Suprapubic skin (tissue), 4 donors: Measurements from ENCODE around the gene C8G. TPM values are rescaled to one million over a fixed set of nuclear protein-coding genes. Genes with fewer than 3 reads are reported as not detected.

ENCODE experiments used
- DNase-seq, 2 donors: peaks; one replicate each; pipeline ENCODE4 v3.0.0-alpha.2; 2019; ENCODE audit warnings: low spot score in 2 of 2
- H3K27ac ChIP-seq: fragments of 200-600 bp; sonication (generic); one replicate; pipeline ENCODE4 v1.5.1; 2019
- H3K27me3 ChIP-seq: fragments of 200-600 bp; sonication (generic); one replicate; pipeline ENCODE4 v1.5.1; 2019
- H3K36me3 ChIP-seq: fragments of 200-600 bp; sonication (generic); one replicate; pipeline ENCODE4 v1.5.1; 2019
- H3K4me1 ChIP-seq: fragments of 200-600 bp; sonication (generic); one replicate; pipeline ENCODE4 v1.5.1; 2019
- H3K4me3 ChIP-seq: fragments of 200-600 bp; sonication (generic); one replicate; pipeline ENCODE4 v1.5.1; 2019; ENCODE audit warnings: mild to moderate bottlenecking
- H3K9me3 ChIP-seq: fragments of 200-600 bp; sonication (generic); one replicate; pipeline ENCODE4 v1.5.1; 2019
- EP300 ChIP-seq: sonication (generic); formaldehyde crosslinking; IDR thresholded peaks from one replicate; pipeline ENCODE4 v1.6.1; 2017; ENCODE audit warnings: antibody characterized with exemption
- POLR2A ChIP-seq, 2 donors: fragments of 450-650 bp; IDR thresholded peaks; one replicate each; pipeline ENCODE4 v1.6.1; 2017; ENCODE audit warnings: antibody characterized with exemption in 2 of 2, mild to moderate bottlenecking in 2 of 2, moderate library complexity in 2 of 2
- POLR2AphosphoS5 ChIP-seq, 3 donors: sonication (generic); formaldehyde crosslinking; IDR thresholded peaks; one replicate each; pipeline ENCODE4 v1.6.1; 2017; ENCODE audit warnings: antibody characterized with exemption in 3 of 3
- WGBS: methylation state at CpG from one replicate; pipeline ENCODE4 v1.1.5; 2018; 5-methylcytosine and 5-hydroxymethylcytosine counted together
- total RNA-seq, 4 donors: library from RNA; depleted of rRNA; stranded (reverse); fragments of >200 nt; gene quantifications; one replicate each; pipeline ENCODE4 v1.1.0, GENCODE V29; 2016
- TF ChIP-seq, protein P1 (sequence below), 2 donors: fragments of 200-600 bp in 1 of 2; fragments of 450-650 bp in 1 of 2; sonication (generic) in 1 of 2; IDR thresholded peaks; one replicate each; pipeline ENCODE4 v1.5.1; 2016 to 2019; ENCODE audit warnings: antibody characterized with exemption in 2 of 2, mild to moderate bottlenecking in 1 of 2, moderate library complexity in 1 of 2

Gene C8G
- total RNA-seq, 4 donors from 2014 or later: 2.7 TPM; not detected in 3

DNA sequence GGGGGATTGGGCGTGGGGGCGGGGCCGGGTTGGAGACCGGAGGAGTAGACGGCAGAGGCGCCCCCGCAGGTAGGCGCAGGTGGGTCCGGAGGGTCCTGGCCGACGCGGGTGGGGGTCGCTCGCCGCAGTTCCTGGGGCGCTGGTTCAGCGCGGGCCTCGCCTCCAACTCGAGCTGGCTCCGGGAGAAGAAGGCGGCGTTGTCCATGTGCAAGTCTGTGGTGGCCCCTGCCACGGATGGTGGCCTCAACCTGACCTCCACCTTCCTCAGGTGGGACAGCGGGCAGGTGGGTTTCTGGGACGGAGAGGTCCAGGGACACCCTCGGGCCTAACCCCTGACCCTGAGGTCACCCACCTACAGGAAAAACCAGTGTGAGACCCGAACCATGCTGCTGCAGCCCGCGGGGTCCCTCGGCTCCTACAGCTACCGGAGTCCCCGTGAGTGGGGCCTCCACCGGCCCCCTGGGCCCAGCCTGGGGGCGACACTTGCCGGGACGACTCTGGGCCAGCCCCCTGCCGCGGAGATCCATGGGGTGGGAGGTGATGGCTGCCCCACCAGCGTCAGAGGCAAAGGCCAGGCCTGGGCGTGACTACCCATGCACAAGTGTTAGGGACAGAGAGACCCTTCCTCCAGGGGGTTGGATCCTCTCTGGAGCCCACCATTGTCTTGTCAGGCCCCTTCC, 34.0 kb downstream of the C8G start:
- no peaks in the 10 kb centered on the region for H3K36me3 ChIP-seq
- no peak overlapping the region for H3K27ac ChIP-seq
- DNase-seq: no peak
- no peaks in the 10 kb centered on the region for H3K9me3 ChIP-seq
- TF ChIP-seq POLR2A (IDR thresholded peaks at IDR 0.05): no peak
- no peak for TF ChIP-seq POLR2AphosphoS5 (IDR thresholded peaks at IDR 0.05)
- TF ChIP-seq, protein P1, sequence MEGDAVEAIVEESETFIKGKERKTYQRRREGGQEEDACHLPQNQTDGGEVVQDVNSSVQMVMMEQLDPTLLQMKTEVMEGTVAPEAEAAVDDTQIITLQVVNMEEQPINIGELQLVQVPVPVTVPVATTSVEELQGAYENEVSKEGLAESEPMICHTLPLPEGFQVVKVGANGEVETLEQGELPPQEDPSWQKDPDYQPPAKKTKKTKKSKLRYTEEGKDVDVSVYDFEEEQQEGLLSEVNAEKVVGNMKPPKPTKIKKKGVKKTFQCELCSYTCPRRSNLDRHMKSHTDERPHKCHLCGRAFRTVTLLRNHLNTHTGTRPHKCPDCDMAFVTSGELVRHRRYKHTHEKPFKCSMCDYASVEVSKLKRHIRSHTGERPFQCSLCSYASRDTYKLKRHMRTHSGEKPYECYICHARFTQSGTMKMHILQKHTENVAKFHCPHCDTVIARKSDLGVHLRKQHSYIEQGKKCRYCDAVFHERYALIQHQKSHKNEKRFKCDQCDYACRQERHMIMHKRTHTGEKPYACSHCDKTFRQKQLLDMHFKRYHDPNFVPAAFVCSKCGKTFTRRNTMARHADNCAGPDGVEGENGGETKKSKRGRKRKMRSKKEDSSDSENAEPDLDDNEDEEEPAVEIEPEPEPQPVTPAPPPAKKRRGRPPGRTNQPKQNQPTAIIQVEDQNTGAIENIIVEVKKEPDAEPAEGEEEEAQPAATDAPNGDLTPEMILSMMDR (IDR thresholded peaks at IDR 0.05): no peak
- TF ChIP-seq EP300: no peak
- no peak overlapping the region for H3K4me3 ChIP-seq
- peaks cover 12% of the 10 kb centered on the region for H3K27me3 ChIP-seq
- H3K4me1 ChIP-seq: peaks cover 39% of the 10 kb centered on the region
- WGBS: 61% methylated on average over 12 of the region's 41 CpGs

DNA sequence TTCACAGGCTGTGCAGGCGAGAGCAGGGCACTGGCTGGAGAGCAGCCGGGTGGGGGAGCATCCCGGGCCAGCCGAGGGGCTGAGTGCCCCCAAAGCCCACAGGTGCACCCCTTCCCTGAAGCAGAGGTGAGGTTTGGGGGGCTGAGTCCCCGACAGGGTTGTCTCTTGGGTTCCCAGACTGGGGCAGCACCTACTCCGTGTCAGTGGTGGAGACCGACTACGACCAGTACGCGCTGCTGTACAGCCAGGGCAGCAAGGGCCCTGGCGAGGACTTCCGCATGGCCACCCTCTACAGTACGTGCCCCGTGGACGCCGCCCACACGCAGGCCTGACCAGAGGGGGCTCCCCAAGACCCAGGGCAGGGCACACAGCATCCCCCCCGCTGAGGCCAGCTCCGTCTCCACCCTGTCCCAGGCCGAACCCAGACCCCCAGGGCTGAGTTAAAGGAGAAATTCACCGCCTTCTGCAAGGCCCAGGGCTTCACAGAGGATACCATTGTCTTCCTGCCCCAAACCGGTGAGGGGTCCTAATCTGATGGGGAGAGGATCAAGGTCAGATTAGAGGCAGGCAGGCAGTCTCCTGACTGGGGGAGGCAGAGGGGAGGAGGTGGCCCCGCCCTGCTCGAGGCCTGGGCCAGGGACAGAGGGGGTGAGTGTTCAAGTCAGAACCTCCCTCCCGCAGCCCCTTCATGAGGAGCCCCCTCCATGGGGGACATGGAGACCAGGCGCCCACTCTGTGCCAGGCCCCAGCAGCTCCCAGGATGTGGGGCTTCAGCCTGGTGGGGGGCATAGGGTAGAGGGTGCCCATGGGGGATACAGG, 34.9 kb downstream of the C8G start:
- H3K4me1 ChIP-seq: peaks cover 37% of the 10 kb centered on the region
- H3K9me3 ChIP-seq: no peaks in the 10 kb centered on the region
- H3K4me3 ChIP-seq: no peak overlapping the region
- H3K36me3 ChIP-seq: no peaks in the 10 kb centered on the region
- DNase-seq: no peak
- H3K27me3 ChIP-seq: peaks cover 21% of the 10 kb centered on the region
- WGBS: 88% methylated on average over 15 of the region's 26 CpGs
- H3K27ac ChIP-seq: no peak overlapping the region
- TF ChIP-seq, protein P1 (IDR thresholded peaks at IDR 0.05): no peak
- TF ChIP-seq POLR2A (IDR thresholded peaks at IDR 0.05): no peak
- TF ChIP-seq POLR2AphosphoS5 (IDR thresholded peaks at IDR 0.05): no peak
- no peak for TF ChIP-seq EP300

DNA sequence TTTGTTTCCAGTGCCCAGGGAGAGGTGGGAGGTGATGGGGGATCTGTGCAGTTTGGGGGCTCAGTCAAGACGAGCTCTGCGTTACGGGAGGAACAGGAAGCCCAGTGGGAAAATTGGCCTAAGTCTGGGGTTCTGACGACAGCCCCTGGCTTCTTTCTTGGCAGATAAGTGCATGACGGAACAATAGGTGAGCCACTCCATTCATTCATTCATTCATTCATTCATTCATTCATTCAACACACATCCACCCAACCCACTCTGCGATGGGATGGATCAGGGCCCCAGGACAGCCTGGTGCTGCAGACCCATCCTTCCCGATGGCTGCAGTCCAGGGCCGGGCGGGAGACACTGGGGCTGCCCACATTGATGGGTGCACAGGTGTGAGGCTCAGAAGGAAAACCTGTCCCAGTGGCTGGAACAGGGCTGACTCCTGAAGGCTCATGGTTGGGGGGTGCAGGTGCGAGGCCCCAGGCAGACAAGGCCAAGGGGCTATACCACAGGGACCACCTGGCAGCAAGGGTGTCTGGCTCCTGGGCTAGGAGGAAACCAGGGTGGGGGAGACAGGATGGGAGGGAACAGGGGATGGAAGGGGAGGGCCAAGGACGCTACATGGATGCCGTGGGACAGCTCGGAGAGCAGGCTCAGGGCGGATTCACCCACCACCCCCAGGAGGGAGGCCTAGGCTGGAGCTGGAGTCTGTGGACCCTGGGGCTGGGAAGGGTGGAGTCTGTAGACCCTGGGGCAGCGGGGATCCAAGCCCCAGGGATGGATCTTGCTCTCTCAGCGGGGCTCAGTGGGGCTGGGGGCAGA, 35.8 kb downstream of the C8G start:
- peaks cover 30% of the 10 kb centered on the region for H3K27me3 ChIP-seq
- peaks cover 34% of the 10 kb centered on the region for H3K4me1 ChIP-seq
- no peak overlapping the region for H3K27ac ChIP-seq
- 81% methylated on average over 11 of the region's 16 CpGs for WGBS
- no peak for TF ChIP-seq POLR2A (IDR thresholded peaks at IDR 0.05)
- TF ChIP-seq POLR2AphosphoS5 (IDR thresholded peaks at IDR 0.05): no peak
- TF ChIP-seq, protein P1 (IDR thresholded peaks at IDR 0.05): no peak
- no peak for TF ChIP-seq EP300
- H3K36me3 ChIP-seq: no peaks in the 10 kb centered on the region
- DNase-seq: no peak
- no peaks in the 10 kb centered on the region for H3K9me3 ChIP-seq
- H3K4me3 ChIP-seq: no peak overlapping the region

DNA sequence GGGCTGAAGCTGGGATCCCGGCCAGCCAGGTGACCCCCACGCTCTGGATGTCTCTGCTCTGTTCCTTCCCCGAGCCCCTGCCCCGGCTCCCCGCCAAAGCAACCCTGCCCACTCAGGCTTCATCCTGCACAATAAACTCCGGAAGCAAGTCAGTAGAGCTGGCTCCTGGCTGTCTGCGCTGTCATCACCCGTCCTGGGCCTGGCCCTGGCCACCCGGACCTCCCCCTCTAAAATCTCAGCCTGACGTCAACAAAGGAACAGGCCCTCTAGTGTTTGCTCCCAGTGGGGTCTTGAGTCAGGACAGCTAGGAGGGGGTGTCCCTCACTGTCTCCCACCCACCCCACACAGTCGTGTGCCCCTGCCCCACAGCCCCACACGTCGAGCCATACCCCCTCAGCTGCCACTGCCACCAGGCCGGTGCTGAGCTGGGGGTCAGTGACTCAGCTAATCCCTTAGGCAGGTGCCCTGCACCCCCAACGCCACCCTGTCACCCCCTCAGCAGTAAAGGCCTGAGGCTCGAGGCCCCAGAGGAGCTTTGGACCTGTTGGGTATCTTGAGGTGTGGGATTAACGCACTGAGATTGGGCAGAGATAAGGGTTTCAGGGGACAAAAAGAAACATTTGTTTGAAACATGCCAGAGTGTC, 36.7 kb downstream of the C8G start:
- H3K4me1 ChIP-seq: peaks cover 26% of the 10 kb centered on the region
- TF ChIP-seq, protein P1 (IDR thresholded peaks at IDR 0.05): no peak
- TF ChIP-seq POLR2AphosphoS5 (IDR thresholded peaks at IDR 0.05) (no peak), POLR2A (IDR thresholded peaks at IDR 0.05) (no peak), EP300 (no peak)
- no peak overlapping the region for H3K4me3 ChIP-seq
- H3K36me3 ChIP-seq: no peaks in the 10 kb centered on the region
- H3K27me3 ChIP-seq: peaks cover 32% of the 10 kb centered on the region
- no peak overlapping the region for H3K27ac ChIP-seq
- no peak for DNase-seq
- 84% methylated on average over 13 of the region's 17 CpGs for WGBS
- no peaks in the 10 kb centered on the region for H3K9me3 ChIP-seq
